ENCODE measurements around the gene ARL14EPL. TPM values are rescaled to one million over a fixed set of nuclear protein-coding genes. Genes with fewer than 3 reads are reported as not detected.

ARL14EPL gene
- not detected in 2 replicates for total RNA-seq (ENCODE audit: low replicate concordance)

- Histone ChIP-seq H2AFZ (replicated peaks) (no peak within 1 kb of the TSS), H3K79me2 (ENCODE audit: low read depth) (no peaks in the 10 kb centered on the region)
These were observed at the start of gene ARL14EPL for GRCh38 chr5:116032094-116032517. TSS of gene ARL14EPL (plus strand) at chr5:116032472. CDS start at chr5:116051466, 18,994 bp downstream.

GRCh38 chr5:115983519-115983918 is 48.8 kb upstream of the ARL14EPL start:
- TF ChIP-seq CTCF (IDR thresholded peaks at IDR 0.05) (no peak), EZH2phosphoT487 (IDR thresholded peaks at IDR 0.05) (no peak), EZH2 (IDR thresholded peaks at IDR 0.05) (no peak)
- Histone ChIP-seq H3K9ac (no peak overlapping the region), H3K9me3 (ENCODE audit: low read depth) (no peaks in the 10 kb centered on the region), H3K4me2 (no peak overlapping the region), H3K79me2 (ENCODE audit: low read depth) (no peaks in the 10 kb centered on the region), H3K4me3 (no peak overlapping the region), H3K4me1 (no peaks in the 10 kb centered on the region), H3K27ac (no peak overlapping the region), H2AFZ (replicated peaks) (no peak overlapping the region), H3F3A (ENCODE audit: low read depth) (no peaks in the 10 kb centered on the region), H4K20me1 (ENCODE audit: low read depth) (no peaks in the 10 kb centered on the region), H3K27me3 (no peaks in the 10 kb centered on the region), H3K36me3 (no peaks in the 10 kb centered on the region)
- Mint-ChIP-seq H3K4me3 (no peak overlapping the region), H3K9me3 (no peaks in the 10 kb centered on the region), H3K36me3 (no peaks in the 10 kb centered on the region), H3K27me3 (ENCODE audit: insufficient read depth, low read depth) (peaks cover 2% of the 10 kb centered on the region), H3K4me1 (no peaks in the 10 kb centered on the region), H3K27ac (no peak overlapping the region)
- no peak for DNase-seq (ENCODE audit: low spot score)

More at GRCh38 chr5:116032094-116032517, at the start of gene ARL14EPL:
- Histone ChIP-seq H3K4me1 (no peaks in the 10 kb centered on the region), H3K36me3 (no peaks in the 10 kb centered on the region), H3K27me3 (no peaks in the 10 kb centered on the region), H3K9me3 (ENCODE audit: low read depth) (no peaks in the 10 kb centered on the region), H3K27ac (no peak within 1 kb of the TSS), H3F3A (ENCODE audit: low read depth) (no peaks in the 10 kb centered on the region), H3K9ac (no peak within 1 kb of the TSS), H4K20me1 (ENCODE audit: low read depth) (no peaks in the 10 kb centered on the region), H3K4me2 (no peak within 1 kb of the TSS), H3K4me3 (no peak within 1 kb of the TSS)
- peak; percentile 24 for TF ChIP-seq CTCF (IDR thresholded peaks at IDR 0.05)
- no peak for TF ChIP-seq EZH2 (IDR thresholded peaks at IDR 0.05)
- H3K9me3 Mint-ChIP-seq, result no peaks in the 10 kb centered on the region
- H3K27me3 Mint-ChIP-seq (ENCODE audit: insufficient read depth, low read depth), result no peaks in the 10 kb centered on the region
- H3K36me3 Mint-ChIP-seq, result no peaks in the 10 kb centered on the region
- no peak within 1 kb of the TSS for H3K27ac Mint-ChIP-seq
- DNase-seq (ENCODE audit: low spot score), result peak; percentile 18
- peaks cover 4% of the 10 kb centered on the region for H3K4me1 Mint-ChIP-seq
- H3K4me3 Mint-ChIP-seq, result no peak within 1 kb of the TSS

- Mint-ChIP-seq H3K4me1 (no peaks in the 10 kb centered on the region), H3K27me3 (ENCODE audit: insufficient read depth, low read depth) (peaks cover 5% of the 10 kb centered on the region), H3K36me3 (no peaks in the 10 kb centered on the region), H3K4me3 (no peak overlapping the region), H3K27ac (no peak overlapping the region), H3K9me3 (no peaks in the 10 kb centered on the region)
- Histone ChIP-seq H3K27me3 (no peaks in the 10 kb centered on the region), H3K4me1 (no peaks in the 10 kb centered on the region), H4K20me1 (ENCODE audit: low read depth) (no peaks in the 10 kb centered on the region), H3K9ac (no peak overlapping the region), H2AFZ (replicated peaks) (no peak overlapping the region), H3K9me3 (ENCODE audit: low read depth) (no peaks in the 10 kb centered on the region), H3K4me3 (no peak overlapping the region), H3K4me2 (no peak overlapping the region), H3K79me2 (ENCODE audit: low read depth) (no peaks in the 10 kb centered on the region), H3K27ac (no peak overlapping the region), H3F3A (ENCODE audit: low read depth) (no peaks in the 10 kb centered on the region), H3K36me3 (no peaks in the 10 kb centered on the region)
- no peak for DNase-seq (ENCODE audit: low spot score)
- TF ChIP-seq CTCF (IDR thresholded peaks at IDR 0.05) (no peak), EZH2 (IDR thresholded peaks at IDR 0.05) (no peak), EZH2phosphoT487 (IDR thresholded peaks at IDR 0.05) (no peak)
These were observed 46.2 kb upstream of the ARL14EPL start for GRCh38 chr5:115985802-115986757.

Data from neural progenitor cell (in vitro differentiated cells).